Measurements from ENCODE around the gene CD300LG.

Gene CD300LG

DNA sequence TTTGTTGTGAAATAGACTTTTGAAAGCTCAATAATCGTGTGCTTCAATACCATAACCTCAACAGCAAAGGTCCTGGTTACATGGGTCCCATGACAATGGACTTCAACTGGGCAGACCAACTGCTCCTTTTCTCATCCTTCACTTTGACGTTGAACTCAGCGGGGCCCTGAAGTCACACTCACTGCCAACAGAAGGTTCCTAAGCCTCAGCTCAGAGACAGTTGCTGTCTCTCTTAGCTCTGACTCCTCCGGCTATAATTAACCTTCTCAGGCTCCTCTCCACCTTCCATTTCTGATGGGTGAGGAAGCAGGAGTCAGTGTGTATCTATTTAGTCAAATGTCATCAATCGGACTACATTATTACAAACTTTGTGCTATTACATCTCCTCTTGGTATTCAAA is 37.9 kb upstream of the CD300LG start:
- no CpG with 5 or more reads among the region's 5 CpGs for WGBS, 2 donors (ENCODE audit: extremely low coverage in 2 of 2, insufficient read length in 2 of 2, insufficient replicate concordance in 1 of 2)
- Histone ChIP-seq H2BK15ac (ENCODE audit: low read length) (no peak overlapping the region), H3K27ac (replicated peaks; ENCODE audit: low read length) (no peak overlapping the region)

DNA sequence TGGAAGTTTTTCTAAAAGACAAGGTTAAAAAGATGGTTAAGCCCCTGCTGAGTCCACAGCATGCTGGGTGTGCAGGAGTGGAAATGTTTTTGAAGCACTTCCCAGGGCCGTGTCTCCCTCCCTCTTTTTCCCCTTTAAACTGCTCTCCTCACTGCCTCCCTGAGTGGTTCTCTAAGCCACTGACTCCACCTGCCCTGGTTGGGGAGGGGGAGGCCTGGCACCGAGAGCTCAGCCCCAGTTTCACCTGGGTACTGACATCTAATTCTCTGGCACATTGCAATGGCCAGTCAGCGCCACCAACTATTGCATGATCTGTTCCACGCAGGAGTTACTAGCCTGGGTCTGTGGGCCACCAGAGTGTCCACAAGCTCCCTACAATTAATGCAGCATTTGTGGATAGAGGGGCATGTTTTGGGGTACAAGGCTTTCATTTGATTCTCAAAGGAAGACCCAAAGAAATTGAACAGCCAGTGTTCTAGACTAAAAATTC is 36.7 kb upstream of the CD300LG start:
- Histone ChIP-seq H4K91ac (ENCODE audit: low read depth, low read length, poor library complexity) (no peak overlapping the region), H3K18ac (ENCODE audit: low read length) (no peak overlapping the region), H2AFZ (ENCODE audit: low read length) (no peak overlapping the region), H3K23ac (ENCODE audit: low read depth, low read length, poor library complexity) (no peak overlapping the region), H3K4me2 (ENCODE audit: insufficient read depth, low read length, poor library complexity, severe bottlenecking) (no peak overlapping the region), H2BK5ac (ENCODE audit: low read length) (no peak overlapping the region), H3K14ac (ENCODE audit: low read length) (no peak overlapping the region), H3K4me3 (ENCODE audit: low read length in 2 of 2) (no peak overlapping the region), H3K27ac (replicated peaks; ENCODE audit: low read length) (no peak overlapping the region), H3K9me3 (replicated peaks in 1 of 2; ENCODE audit: control insufficient read depth in 2 of 2, insufficient read depth in 1 of 2, low read depth in 1 of 2, low read length in 2 of 2) (no peaks in the 10 kb centered on the region), H2BK12ac (ENCODE audit: low read length) (no peak overlapping the region), H3K36me3 (replicated peaks in 1 of 2; ENCODE audit: control insufficient read depth in 2 of 2, insufficient read depth in 2 of 2, low read length in 2 of 2) (peaks cover 0 to 9% of the 10 kb centered on the region in 2 donors), H3K9ac (ENCODE audit: low read depth, low read length, poor library complexity) (no peak overlapping the region), H3K4ac (ENCODE audit: low read length) (no peak overlapping the region), H2AK5ac (ENCODE audit: low read depth, low read length) (no peak overlapping the region), H2BK15ac (ENCODE audit: low read length) (no peak overlapping the region), H3K79me1 (ENCODE audit: low read depth, low read length) (no peaks in the 10 kb centered on the region), H4K8ac (ENCODE audit: low read depth, low read length) (no peak overlapping the region), H2BK120ac (ENCODE audit: low read depth, low read length) (no peak overlapping the region), H3K27me3 (ENCODE audit: control insufficient read depth in 3 of 3, insufficient read depth in 3 of 3, low read depth in 1 of 3, low read length in 3 of 3) (no peaks in the 10 kb centered on the region), H3K4me1 (ENCODE audit: control insufficient read depth in 2 of 2, insufficient read depth in 1 of 2, low read depth in 1 of 2, low read length in 2 of 2) (no peaks in the 10 kb centered on the region)
- DNase-seq (ENCODE audit: low spot score), result no peak
- no CpG with 5 or more reads among the region's 4 CpGs for WGBS, 2 donors (ENCODE audit: extremely low coverage in 2 of 2, insufficient read length in 2 of 2, insufficient replicate concordance in 1 of 2)

More for the DNA sequence above, 37.9 kb upstream of the CD300LG start:
- Histone ChIP-seq H4K91ac (ENCODE audit: low read depth, low read length, poor library complexity) (no peak overlapping the region), H3K14ac (ENCODE audit: low read length) (no peak overlapping the region), H2BK12ac (ENCODE audit: low read length) (no peak overlapping the region), H3K27me3 (ENCODE audit: control insufficient read depth in 3 of 3, insufficient read depth in 3 of 3, low read depth in 1 of 3, low read length in 3 of 3) (no peaks in the 10 kb centered on the region), H3K9me3 (replicated peaks in 1 of 2; ENCODE audit: control insufficient read depth in 2 of 2, insufficient read depth in 1 of 2, low read depth in 1 of 2, low read length in 2 of 2) (no peaks in the 10 kb centered on the region), H3K4me3 (ENCODE audit: low read length in 2 of 2) (no peak overlapping the region), H3K9ac (ENCODE audit: low read depth, low read length, poor library complexity) (no peak overlapping the region), H3K4ac (ENCODE audit: low read length) (no peak overlapping the region), H3K4me2 (ENCODE audit: insufficient read depth, low read length, poor library complexity, severe bottlenecking) (no peak overlapping the region), H2BK5ac (ENCODE audit: low read length) (no peak overlapping the region), H3K18ac (ENCODE audit: low read length) (no peak overlapping the region), H2AK5ac (ENCODE audit: low read depth, low read length) (no peak overlapping the region), H2BK120ac (ENCODE audit: low read depth, low read length) (no peak overlapping the region), H2AFZ (ENCODE audit: low read length) (no peak overlapping the region), H3K36me3 (replicated peaks in 1 of 2; ENCODE audit: control insufficient read depth in 2 of 2, insufficient read depth in 2 of 2, low read length in 2 of 2) (peaks cover 0 to 9% of the 10 kb centered on the region in 2 donors), H3K79me1 (ENCODE audit: low read depth, low read length) (no peaks in the 10 kb centered on the region), H4K8ac (ENCODE audit: low read depth, low read length) (no peak overlapping the region), H3K23ac (ENCODE audit: low read depth, low read length, poor library complexity) (no peak overlapping the region), H3K4me1 (ENCODE audit: control insufficient read depth in 2 of 2, insufficient read depth in 1 of 2, low read depth in 1 of 2, low read length in 2 of 2) (no peaks in the 10 kb centered on the region)
- DNase-seq (ENCODE audit: low spot score), result no peak

DNA sequence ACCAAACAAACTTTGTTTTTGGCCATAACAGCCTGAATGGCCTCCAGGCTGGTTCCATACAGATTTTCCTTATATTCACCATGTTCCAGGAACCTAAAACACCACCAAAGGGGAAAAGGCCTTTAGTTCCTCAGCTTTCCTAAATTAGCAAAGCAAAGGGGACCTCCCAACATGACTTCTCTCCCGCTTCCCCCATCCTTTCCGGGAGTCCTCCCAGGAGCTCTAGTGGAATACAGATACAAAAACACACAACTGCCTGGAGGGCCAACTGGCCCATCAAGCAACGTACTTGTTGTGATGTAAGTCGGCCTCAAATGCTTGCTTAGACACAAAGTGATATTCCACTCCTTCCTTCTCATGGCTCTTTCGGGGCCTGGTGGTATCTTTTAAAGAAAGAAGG is 36.2 kb upstream of the CD300LG start:
- Histone ChIP-seq H3K18ac (ENCODE audit: low read length) (no peak overlapping the region), H3K27me3 (ENCODE audit: control insufficient read depth in 3 of 3, insufficient read depth in 3 of 3, low read depth in 1 of 3, low read length in 3 of 3) (no peaks in the 10 kb centered on the region), H3K4me2 (ENCODE audit: insufficient read depth, low read length, poor library complexity, severe bottlenecking) (no peak overlapping the region), H4K91ac (ENCODE audit: low read depth, low read length, poor library complexity) (no peak overlapping the region), H2BK12ac (ENCODE audit: low read length) (no peak overlapping the region), H3K4me1 (ENCODE audit: control insufficient read depth in 2 of 2, insufficient read depth in 1 of 2, low read depth in 1 of 2, low read length in 2 of 2) (no peaks in the 10 kb centered on the region), H3K4ac (ENCODE audit: low read length) (no peak overlapping the region), H2BK120ac (ENCODE audit: low read depth, low read length) (no peak overlapping the region), H3K4me3 (ENCODE audit: low read length in 2 of 2) (no peak overlapping the region), H2AFZ (ENCODE audit: low read length) (no peak overlapping the region), H3K9ac (ENCODE audit: low read depth, low read length, poor library complexity) (no peak overlapping the region), H2BK5ac (ENCODE audit: low read length) (no peak overlapping the region), H4K8ac (ENCODE audit: low read depth, low read length) (no peak overlapping the region), H2AK5ac (ENCODE audit: low read depth, low read length) (no peak overlapping the region), H3K79me1 (ENCODE audit: low read depth, low read length) (no peaks in the 10 kb centered on the region), H3K36me3 (replicated peaks in 1 of 2; ENCODE audit: control insufficient read depth in 2 of 2, insufficient read depth in 2 of 2, low read length in 2 of 2) (peaks cover 0 to 10% of the 10 kb centered on the region in 2 donors), H3K23ac (ENCODE audit: low read depth, low read length, poor library complexity) (no peak overlapping the region), H2BK15ac (ENCODE audit: low read length) (no peak overlapping the region), H3K14ac (ENCODE audit: low read length) (peak overlapping the region; percentile 47), H3K9me3 (replicated peaks in 1 of 2; ENCODE audit: control insufficient read depth in 2 of 2, insufficient read depth in 1 of 2, low read depth in 1 of 2, low read length in 2 of 2) (no peaks in the 10 kb centered on the region), H3K27ac (replicated peaks; ENCODE audit: low read length) (no peak overlapping the region)
- no peak for DNase-seq (ENCODE audit: low spot score)
- WGBS, 2 donors (ENCODE audit: extremely low coverage in 2 of 2, insufficient read length in 2 of 2, insufficient replicate concordance in 1 of 2), result no CpG with 5 or more reads among the region's 5 CpGs

DNA sequence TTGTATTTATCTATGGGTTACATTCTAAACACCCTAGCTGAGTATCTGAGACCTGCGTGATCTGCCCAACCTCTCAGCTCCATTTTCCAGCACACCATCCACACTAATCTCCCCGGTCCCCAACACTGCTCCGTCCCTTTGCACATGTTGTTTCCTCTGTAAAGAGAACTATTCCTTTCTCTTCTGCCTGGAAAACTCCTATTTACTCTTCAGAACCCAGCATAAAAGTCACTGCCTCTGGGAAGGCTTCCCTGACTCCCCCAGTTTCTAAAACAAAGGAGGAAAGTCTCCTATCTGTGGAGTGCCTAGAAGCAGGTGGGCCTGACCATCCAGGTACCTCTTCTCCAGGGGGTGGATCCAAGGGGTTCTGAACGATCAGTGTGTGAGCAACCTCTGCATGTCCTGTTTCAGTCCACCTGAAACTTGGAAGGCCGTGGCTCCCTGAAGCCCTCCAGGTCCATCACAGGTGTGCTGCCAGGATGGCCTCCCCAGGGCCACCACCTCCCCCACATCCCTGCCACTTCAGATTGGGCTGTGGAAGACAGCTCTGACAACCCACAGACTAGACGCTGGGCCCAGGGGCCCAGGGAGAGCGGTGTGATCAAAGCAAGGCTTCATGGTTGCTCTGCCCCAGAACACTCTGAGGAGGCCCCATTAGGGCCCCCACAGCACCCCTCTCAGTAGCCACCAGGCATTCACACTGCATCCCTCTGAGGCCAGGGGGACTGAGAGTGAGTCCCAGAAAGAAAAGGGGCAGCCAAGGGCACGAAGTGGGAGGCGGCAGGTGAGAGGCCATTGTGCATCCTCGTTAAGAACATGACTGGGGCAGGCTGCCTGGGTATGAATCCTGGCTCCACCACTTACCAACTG is 34.3 kb upstream of the CD300LG start:
- Histone ChIP-seq H2BK5ac (ENCODE audit: low read length) (no peak overlapping the region), H3K27ac (replicated peaks; ENCODE audit: low read length) (no peak overlapping the region), H2AFZ (ENCODE audit: low read length) (no peak overlapping the region), H3K9ac (ENCODE audit: low read depth, low read length, poor library complexity) (no peak overlapping the region), H3K36me3 (replicated peaks in 1 of 2; ENCODE audit: control insufficient read depth in 2 of 2, insufficient read depth in 2 of 2, low read length in 2 of 2) (peaks cover 0 to 14% of the 10 kb centered on the region in 2 donors), H3K79me1 (ENCODE audit: low read depth, low read length) (no peaks in the 10 kb centered on the region), H2AK5ac (ENCODE audit: low read depth, low read length) (no peak overlapping the region), H3K4me1 (ENCODE audit: control insufficient read depth in 2 of 2, insufficient read depth in 1 of 2, low read depth in 1 of 2, low read length in 2 of 2) (no peaks in the 10 kb centered on the region), H2BK12ac (ENCODE audit: low read length) (no peak overlapping the region), H3K18ac (ENCODE audit: low read length) (no peak overlapping the region), H2BK120ac (ENCODE audit: low read depth, low read length) (no peak overlapping the region), H2BK15ac (ENCODE audit: low read length) (no peak overlapping the region), H3K9me3 (replicated peaks in 1 of 2; ENCODE audit: control insufficient read depth in 2 of 2, insufficient read depth in 1 of 2, low read depth in 1 of 2, low read length in 2 of 2) (no peaks in the 10 kb centered on the region), H3K4ac (ENCODE audit: low read length) (no peak overlapping the region), H4K8ac (ENCODE audit: low read depth, low read length) (no peak overlapping the region), H3K14ac (ENCODE audit: low read length) (no peak overlapping the region), H3K23ac (ENCODE audit: low read depth, low read length, poor library complexity) (no peak overlapping the region), H4K91ac (ENCODE audit: low read depth, low read length, poor library complexity) (no peak overlapping the region), H3K4me2 (ENCODE audit: insufficient read depth, low read length, poor library complexity, severe bottlenecking) (no peak overlapping the region), H3K4me3 (ENCODE audit: low read length in 2 of 2) (no peak overlapping the region), H3K27me3 (ENCODE audit: control insufficient read depth in 3 of 3, insufficient read depth in 3 of 3, low read depth in 1 of 3, low read length in 3 of 3) (no peaks in the 10 kb centered on the region)
- no CpG with 5 or more reads among the region's 10 CpGs for WGBS, 2 donors (ENCODE audit: extremely low coverage in 2 of 2, insufficient read length in 2 of 2, insufficient replicate concordance in 1 of 2)
- DNase-seq (ENCODE audit: low spot score), result no peak
